SJSA1 (cell line): ENCODE data around the gene ADRA2B. TPM values are rescaled to one million over a fixed set of nuclear protein-coding genes. Genes with fewer than 3 reads are reported as not detected.

Experiments
- DNase-seq, 2 experiments: peaks; one replicate each; pipeline ENCODE4 v3.0.0-alpha.2; 2015 to 2020; ENCODE audit warnings: low spot score in 2 of 2, low read depth in 1 of 2
- H3K27ac ChIP-seq: fragments of 250-450 bp; sonication (Bioruptor Pico); 2 replicates; pipeline ENCODE4 v1.5.1; 2020; ENCODE audit warnings: mild to moderate bottlenecking, moderate library complexity
- H3K27me3 ChIP-seq: fragments of 250-450 bp; sonication (Bioruptor Pico); replicated peaks from 2 replicates; pipeline ENCODE4 v1.5.1; 2020; ENCODE audit warnings: mild to moderate bottlenecking, moderate library complexity
- H3K36me3 ChIP-seq: fragments of 250-450 bp; sonication (Bioruptor Pico); 2 replicates; pipeline ENCODE4 v1.5.1; 2020; ENCODE audit warnings: mild to moderate bottlenecking
- H3K4me1 ChIP-seq: fragments of 250-450 bp; sonication (Bioruptor Pico); replicated peaks from 2 replicates; pipeline ENCODE4 v1.6.1; 2021; ENCODE audit warnings: mild to moderate bottlenecking
- H3K4me3 ChIP-seq: fragments of 250-450 bp; sonication (Bioruptor Pico); 2 replicates; pipeline ENCODE4 v1.5.1; 2020; ENCODE audit warnings: mild to moderate bottlenecking
- H3K9me3 ChIP-seq: fragments of 250-450 bp; sonication (Bioruptor Pico); replicated peaks from 2 replicates; pipeline ENCODE4 v1.5.1; 2020; ENCODE audit warnings: mild to moderate bottlenecking
- total RNA-seq: library from RNA; depleted of rRNA; stranded (reverse); fragments of >200 nt; shearing (Covaris generic); gene quantifications from 2 replicates; pipeline ENCODE4 v1.2.3, GENCODE V29; 2014

The ADRA2B gene
- total RNA-seq, 1 experiment from 2014 or later: not detected

- Histone ChIP-seq H3K27me3 (0 out of 2 replicates have a peak, but pooled peaks cover 12% of the 10 kb centered on the region), H3K27ac (no peak overlapping the region), H3K4me1 (no peaks in the 10 kb centered on the region), H3K36me3 (no peaks in the 10 kb centered on the region), H3K9me3 (no peaks in the 10 kb centered on the region), H3K4me3 (no peak overlapping the region)
- DNase-seq: no peak
These were observed 21.2 kb upstream of the ADRA2B start for GRCh38 chr2:96137321-96138178.

GRCh38 chr2:96136129-96136720, 19.9 kb upstream of the ADRA2B start:
- Histone ChIP-seq H3K9me3 (no peaks in the 10 kb centered on the region), H3K27me3 (0 out of 2 replicates have a peak, but pooled peaks cover 12% of the 10 kb centered on the region), H3K36me3 (no peaks in the 10 kb centered on the region), H3K4me1 (no peaks in the 10 kb centered on the region), H3K27ac (no peak overlapping the region), H3K4me3 (no peak overlapping the region)
- no peak for DNase-seq

GRCh38 chr2:96135621-96136020, 19.2 kb upstream of the ADRA2B start:
- Histone ChIP-seq H3K4me1 (no peaks in the 10 kb centered on the region), H3K4me3 (no peak overlapping the region), H3K27ac (no peak overlapping the region), H3K27me3 (peaks cover 18% of the 10 kb centered on the region), H3K9me3 (no peaks in the 10 kb centered on the region), H3K36me3 (no peaks in the 10 kb centered on the region)
- no peak for DNase-seq

GRCh38 chr2:96135171-96135570, 18.8 kb upstream of the ADRA2B start:
- no peak for DNase-seq
- H3K4me3 ChIP-seq: no peak overlapping the region
- H3K9me3 ChIP-seq: no peaks in the 10 kb centered on the region
- H3K36me3 ChIP-seq: no peaks in the 10 kb centered on the region
- H3K27me3 ChIP-seq: peaks cover 19% of the 10 kb centered on the region
- H3K27ac ChIP-seq: no peak overlapping the region
- H3K4me1 ChIP-seq: no peaks in the 10 kb centered on the region

- H3K36me3 ChIP-seq: no peaks in the 10 kb centered on the region
- no peaks in the 10 kb centered on the region for H3K4me1 ChIP-seq
- H3K9me3 ChIP-seq: no peaks in the 10 kb centered on the region
- peaks cover 19% of the 10 kb centered on the region for H3K27me3 ChIP-seq
- no peak overlapping the region for H3K27ac ChIP-seq
- H3K4me3 ChIP-seq: no peak overlapping the region
- DNase-seq: no peak
These were observed 18.1 kb upstream of the ADRA2B start for GRCh38 chr2:96134421-96134820.

- Histone ChIP-seq H3K4me1 (no peaks in the 10 kb centered on the region), H3K27me3 (peaks cover 22% of the 10 kb centered on the region), H3K27ac (no peak overlapping the region), H3K4me3 (no peak overlapping the region), H3K9me3 (no peaks in the 10 kb centered on the region), H3K36me3 (no peaks in the 10 kb centered on the region)
- no peak for DNase-seq
These were observed 15.7 kb upstream of the ADRA2B start for GRCh38 chr2:96131813-96132745.

GRCh38 chr2:96131152-96131812, 14.9 kb upstream of the ADRA2B start:
- peaks cover 30% of the 10 kb centered on the region for H3K27me3 ChIP-seq
- no peaks in the 10 kb centered on the region for H3K9me3 ChIP-seq
- DNase-seq: no peak

GRCh38 chr2:96130483-96130882, 14.1 kb upstream of the ADRA2B start:
- no peak for DNase-seq
- no peak overlapping the region for H3K27ac ChIP-seq
- no peaks in the 10 kb centered on the region for H3K9me3 ChIP-seq
- peaks cover 28% of the 10 kb centered on the region for H3K27me3 ChIP-seq
- H3K4me3 ChIP-seq: no peak overlapping the region
- no peaks in the 10 kb centered on the region for H3K4me1 ChIP-seq
- no peaks in the 10 kb centered on the region for H3K36me3 ChIP-seq

More at GRCh38 chr2:96131152-96131812, 14.9 kb upstream of the ADRA2B start:
- Histone ChIP-seq H3K4me1 (no peaks in the 10 kb centered on the region), H3K27ac (no peak overlapping the region), H3K36me3 (no peaks in the 10 kb centered on the region), H3K4me3 (no peak overlapping the region)

GRCh38 chr2:96129528-96130120, 13.3 kb upstream of the ADRA2B start:
- peaks cover 29% of the 10 kb centered on the region for H3K27me3 ChIP-seq

GRCh38 chr2:96128456-96128855, 12.1 kb upstream of the ADRA2B start:
- Histone ChIP-seq H3K27me3 (peaks cover 38% of the 10 kb centered on the region), H3K27ac (no peak overlapping the region), H3K4me3 (no peak overlapping the region), H3K36me3 (no peaks in the 10 kb centered on the region), H3K4me1 (no peaks in the 10 kb centered on the region), H3K9me3 (no peaks in the 10 kb centered on the region)
- DNase-seq: no peak

More at GRCh38 chr2:96129528-96130120, 13.3 kb upstream of the ADRA2B start:
- Histone ChIP-seq H3K36me3 (no peaks in the 10 kb centered on the region), H3K4me1 (no peaks in the 10 kb centered on the region), H3K9me3 (no peaks in the 10 kb centered on the region), H3K4me3 (no peak overlapping the region), H3K27ac (no peak overlapping the region)
- no peak for DNase-seq

- H3K4me1 ChIP-seq: no peaks in the 10 kb centered on the region
- DNase-seq: no peak
- no peaks in the 10 kb centered on the region for H3K36me3 ChIP-seq
- no peak overlapping the region for H3K4me3 ChIP-seq
- H3K9me3 ChIP-seq: no peaks in the 10 kb centered on the region
- peaks cover 52% of the 10 kb centered on the region for H3K27me3 ChIP-seq
- no peak overlapping the region for H3K27ac ChIP-seq
These were observed 8.3 kb upstream of the ADRA2B start for GRCh38 chr2:96124406-96125265.

- Histone ChIP-seq H3K4me3 (no peak overlapping the region), H3K36me3 (no peaks in the 10 kb centered on the region), H3K27ac (no peak overlapping the region), H3K4me1 (no peaks in the 10 kb centered on the region), H3K9me3 (no peaks in the 10 kb centered on the region), H3K27me3 (peaks cover 59% of the 10 kb centered on the region)
- DNase-seq: no peak
These were observed 7.6 kb upstream of the ADRA2B start for GRCh38 chr2:96123936-96124335.
